HG03139 (cell line): ENCODE measurements around the gene PIN4.
"Not testable (repeated sequence)": the region's sequence is repeated elsewhere in the genome, so short reads cannot be mapped to it uniquely, and the experiment has no call there.

Experiments used
- ATAC-seq: cut with Tn5 transposase; IDR thresholded peaks from one replicate; pipeline ENCODE4 v1.9.1; 2021; ENCODE audit not compliant: unreplicated experiment

Gene PIN4

DNA sequence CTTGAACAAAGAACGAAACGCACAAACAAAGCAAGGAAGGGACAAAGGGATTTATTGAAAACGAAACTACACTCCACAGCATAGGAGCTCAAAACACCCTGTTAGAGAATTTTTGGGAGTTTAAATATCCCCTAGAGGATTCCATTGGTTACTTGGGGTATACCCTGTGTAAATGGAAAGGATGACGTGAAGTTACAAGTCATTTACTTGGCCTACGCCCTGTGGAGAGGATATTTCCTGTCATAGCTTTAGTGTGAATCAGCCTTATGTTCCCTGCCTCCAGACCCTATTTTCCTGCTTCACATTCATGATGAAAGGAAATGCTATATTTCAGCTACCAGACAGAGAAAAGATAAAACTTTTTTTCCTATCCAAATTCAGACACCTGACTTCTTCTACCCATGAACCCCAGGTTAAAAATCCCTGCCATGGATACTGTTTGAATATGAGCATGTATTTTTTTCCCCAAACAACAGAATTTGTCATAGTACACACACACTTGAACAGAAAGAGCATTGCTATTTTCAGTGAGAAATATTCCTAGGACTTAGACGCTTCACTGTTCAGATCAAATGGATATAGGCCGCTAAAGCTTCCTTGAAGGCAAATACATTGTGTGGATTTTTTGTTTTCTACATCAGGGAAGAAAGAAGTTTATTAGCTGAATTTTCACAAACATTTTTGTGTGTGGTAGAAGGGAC, 20.4 kb downstream of the PIN4 start:
- ATAC-seq, result no peak

- no peak for ATAC-seq
These were observed 21.3 kb downstream of the PIN4 start for GRCh38 chrX:72202792-72203401.

- ATAC-seq, result no peak
These were observed 21.9 kb downstream of the PIN4 start for GRCh38 chrX:72203421-72203820.

DNA sequence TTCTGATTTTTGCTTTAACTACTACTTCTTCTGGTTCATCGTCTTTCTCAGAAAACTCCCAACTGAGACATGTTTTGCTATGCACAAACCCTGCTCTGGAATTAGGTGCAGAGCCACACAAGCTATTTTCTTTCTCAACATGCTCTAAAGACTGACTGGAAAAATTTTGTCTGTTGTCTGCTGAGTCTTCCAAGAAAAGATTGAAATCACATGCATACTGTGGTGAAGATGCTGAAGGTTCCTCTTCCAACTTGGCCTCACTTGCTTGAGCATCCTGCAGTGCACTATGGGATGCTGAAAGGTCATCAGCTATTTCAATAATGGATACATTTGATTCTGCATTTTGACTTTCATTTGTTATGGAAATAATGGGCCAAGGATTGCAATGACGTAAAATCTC, 24.1 kb downstream of the PIN4 start:
- no peak for ATAC-seq

DNA sequence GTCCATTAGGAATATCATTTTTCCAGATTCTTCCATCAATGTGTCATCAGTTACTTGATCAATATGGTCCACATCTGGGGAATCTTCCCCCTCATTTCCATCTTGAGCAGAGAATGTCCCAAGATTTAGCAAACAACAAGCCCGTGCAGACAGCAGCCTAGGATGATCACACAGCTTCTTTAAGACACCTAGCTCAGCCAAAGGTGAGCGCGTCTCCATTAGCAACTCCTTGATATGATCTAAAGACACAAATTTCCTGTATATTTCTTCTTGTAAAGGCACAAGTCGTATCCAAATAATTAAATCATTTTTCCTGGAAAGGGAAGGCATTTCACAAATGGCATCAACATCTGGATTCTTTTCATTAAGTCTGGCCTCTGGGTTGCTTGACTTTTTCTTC, 25.8 kb downstream of the PIN4 start:
- ATAC-seq, result no peak

- no peak for ATAC-seq
These were observed 26.7 kb downstream of the PIN4 start for GRCh38 chrX:72208126-72208800.

- ATAC-seq, result no peak
These were observed 35.4 kb downstream of the PIN4 start for GRCh38 chrX:72216973-72217372.

DNA sequence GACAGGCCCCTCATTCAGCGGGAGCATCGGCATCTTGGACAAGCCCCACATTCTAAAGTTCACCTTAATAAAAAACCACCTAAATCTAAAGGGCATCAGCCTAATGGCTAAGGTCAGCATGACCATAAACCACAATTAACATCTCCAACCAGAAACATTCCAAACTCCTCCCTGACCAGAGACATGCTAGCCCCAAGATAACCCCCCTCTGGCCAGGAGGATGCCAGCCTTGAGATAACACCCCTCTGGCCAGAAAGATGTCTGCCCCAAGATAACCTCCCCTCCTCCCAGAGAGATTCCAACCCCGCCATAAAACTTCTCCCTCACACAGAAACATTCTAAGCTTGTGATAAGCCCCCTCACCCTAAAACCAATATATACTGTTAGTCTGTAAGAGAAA, 38.8 kb downstream of the PIN4 start:
- not testable (repeated sequence) for ATAC-seq

DNA sequence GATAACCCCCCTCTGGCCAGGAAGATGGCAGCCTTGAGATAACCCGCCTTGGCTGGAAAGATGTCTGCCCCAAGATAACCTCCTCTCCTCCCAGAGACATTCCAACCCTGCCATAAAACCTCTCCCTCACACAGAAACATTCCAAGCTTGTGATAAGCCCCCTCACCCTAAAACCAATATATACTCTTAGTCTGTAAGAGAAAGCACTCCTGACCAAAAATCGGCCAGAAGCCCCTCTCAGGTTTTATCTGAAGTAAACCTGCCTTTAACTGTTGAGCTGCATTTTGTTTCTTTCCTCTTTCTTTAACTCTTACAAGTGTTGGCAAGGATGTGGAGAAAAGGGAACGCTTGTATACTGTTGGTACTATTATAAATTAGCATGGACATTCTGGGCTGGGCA, 48.7 kb downstream of the PIN4 start:
- no peak for ATAC-seq

DNA sequence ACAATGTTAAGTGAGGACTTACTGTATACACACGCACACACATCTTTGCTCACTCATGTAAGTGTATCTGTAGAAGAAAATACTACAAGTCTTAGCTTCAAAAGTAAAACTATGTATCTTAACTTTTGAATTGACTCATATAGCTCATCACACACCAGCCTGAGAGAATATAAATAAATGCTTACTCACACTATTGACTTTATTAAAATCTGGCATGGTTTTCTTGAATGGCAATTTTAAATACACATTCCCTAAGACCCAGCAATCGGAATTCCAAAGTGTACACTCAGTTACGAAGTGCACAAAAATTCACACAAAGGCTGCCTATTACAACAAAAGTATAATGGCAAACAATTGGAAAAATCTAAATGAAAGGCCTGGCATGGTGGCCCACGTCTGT, 55.3 kb downstream of the PIN4 start:
- ATAC-seq, result no peak

GRCh38 chrX:72238183-72238582, 56.6 kb downstream of the PIN4 start:
- ATAC-seq, result no peak

- ATAC-seq, result peak; percentile 98
These were observed 57.3 kb downstream of the PIN4 start, which contains the start of gene ERCC6L for GRCh38 chrX:72238721-72239475. ERCC6L (minus strand) TSS chrX:72239027; CDS start chrX:72238911, 116 bp downstream.

DNA sequence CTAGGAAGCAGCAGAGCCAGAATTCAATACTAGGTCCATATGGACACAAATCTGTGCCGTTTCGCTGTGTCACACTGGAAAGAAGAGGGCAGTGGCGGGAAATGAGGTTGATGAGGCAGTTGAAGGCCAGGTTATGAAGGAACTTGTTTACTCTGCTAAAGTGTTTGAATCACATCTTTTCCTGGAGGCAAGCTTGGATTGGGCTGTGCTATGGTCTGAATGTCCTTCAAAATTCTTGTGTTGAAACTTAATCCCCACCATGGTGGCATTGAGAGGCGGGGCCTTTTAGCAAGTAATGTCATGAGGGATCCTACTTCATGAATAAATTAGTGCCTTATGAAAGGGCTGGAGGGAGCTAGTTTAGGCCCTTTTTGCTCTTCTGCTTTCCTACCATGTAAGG, 59.4 kb downstream of the PIN4 start:
- ATAC-seq, result no peak

- ATAC-seq, result no peak
These were observed 61.9 kb downstream of the PIN4 start for GRCh38 chrX:72243472-72243871.

DNA sequence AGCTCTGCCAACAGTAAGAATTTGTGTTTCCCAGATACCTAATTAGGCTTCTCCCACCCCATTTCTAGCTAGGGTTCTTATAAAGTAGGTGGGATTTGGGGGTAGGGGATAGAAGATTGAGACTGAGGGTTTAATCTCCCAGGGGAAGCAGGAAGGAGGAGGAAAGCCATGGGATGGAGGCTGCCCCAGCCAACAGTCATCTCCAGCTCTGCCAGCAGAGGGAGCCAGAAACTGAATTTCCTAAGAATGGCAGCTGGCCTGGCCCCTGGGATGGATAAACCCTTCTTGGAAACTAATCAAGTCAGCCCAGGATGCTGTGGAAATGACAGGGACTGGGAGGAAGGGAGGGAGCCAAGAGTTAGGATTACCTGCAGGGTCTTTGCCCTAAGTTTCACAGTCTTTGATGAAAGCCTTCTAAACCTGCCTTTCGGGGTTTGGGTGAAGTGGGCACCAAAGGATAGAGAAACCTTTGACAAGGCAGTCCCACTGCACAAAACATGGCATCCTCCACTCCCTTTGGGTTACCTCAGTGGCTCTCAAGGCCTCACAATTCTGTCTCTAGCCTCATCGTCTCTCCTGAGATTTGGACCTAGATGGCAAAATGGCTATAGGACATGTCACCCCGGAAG, 64.0 kb downstream of the PIN4 start:
- no peak for ATAC-seq

GRCh38 chrX:72247206-72247942, 65.8 kb downstream of the PIN4 start:
- no peak for ATAC-seq
